ENCODE data around the gene ZFP64.

ZFP64 gene

DNA sequence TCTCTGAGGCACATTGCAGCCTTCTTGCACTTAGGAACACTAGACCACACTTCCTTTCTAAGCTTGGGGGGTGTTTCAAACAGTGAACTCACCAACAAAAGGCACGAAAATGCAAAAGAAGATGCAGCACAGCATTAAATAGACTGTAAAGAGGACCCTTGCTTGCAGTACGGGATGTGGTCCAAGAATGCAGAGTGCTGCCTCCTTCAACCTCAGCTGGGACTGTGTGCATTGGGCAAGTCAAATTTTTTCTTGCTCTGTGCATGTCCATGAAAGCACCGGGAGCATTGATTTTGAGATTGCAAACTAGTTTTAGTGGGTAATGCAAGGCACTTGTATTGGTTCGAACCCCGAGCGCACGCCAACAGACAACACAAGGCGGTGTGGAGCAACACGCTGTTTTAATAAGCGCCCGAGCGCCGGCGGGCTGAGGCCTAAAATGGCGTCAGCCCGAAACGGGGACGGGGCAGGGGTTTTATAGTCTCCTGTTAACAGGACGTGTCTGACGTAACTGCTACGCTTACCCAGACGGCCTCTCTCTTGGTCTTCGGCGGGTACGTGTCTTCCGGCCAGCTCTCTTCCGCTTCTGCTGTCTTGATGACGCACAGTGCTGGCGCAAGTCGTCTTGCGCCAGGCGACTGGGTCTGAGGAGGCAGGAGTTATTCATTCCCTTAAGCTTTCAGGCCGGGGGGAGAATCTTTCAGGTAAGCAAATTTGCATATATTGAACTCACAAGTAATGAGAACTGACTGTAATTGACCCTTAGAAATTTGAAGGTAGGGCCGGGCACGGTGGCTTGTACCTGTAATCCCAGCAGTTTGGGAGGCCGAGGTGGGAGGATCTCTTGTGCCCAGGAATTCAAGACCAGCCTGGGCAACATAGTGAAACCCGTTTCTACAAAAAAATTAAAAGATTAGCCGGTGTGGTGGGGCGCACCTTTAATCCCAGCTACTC lies 18.7 kb upstream of the ZFP64 start:
- TF ChIP-seq GATA2 (IDR thresholded peaks at IDR 0.05; ENCODE audit: low read depth, low read length) (no peak), GATA3 (IDR thresholded peaks at IDR 0.05; ENCODE audit: low read depth, low read length) (no peak)

DNA sequence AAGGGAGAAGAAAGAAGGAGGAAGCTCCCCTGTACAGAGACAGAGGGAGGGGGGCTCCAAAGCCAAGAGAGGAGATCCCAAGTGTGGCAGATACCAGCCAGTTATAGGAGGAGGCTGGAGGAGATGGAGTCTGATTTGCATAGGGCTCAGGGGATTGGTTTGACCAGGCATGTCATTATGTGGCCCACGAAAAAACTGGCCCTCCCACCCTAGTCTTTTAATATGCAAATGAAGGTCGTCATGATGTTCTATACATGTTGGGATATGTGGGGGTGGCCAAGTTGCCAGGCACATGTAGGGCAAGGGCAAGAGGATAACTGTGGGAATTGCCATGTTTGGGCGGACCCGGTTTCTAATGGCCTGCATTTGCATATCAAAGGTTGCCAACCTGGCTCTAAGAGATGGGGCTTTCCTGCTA lies 17.6 kb upstream of the ZFP64 start:
- TF ChIP-seq GATA3 (IDR thresholded peaks at IDR 0.05; ENCODE audit: low read depth, low read length) (no peak), GATA2 (IDR thresholded peaks at IDR 0.05; ENCODE audit: low read depth, low read length) (no peak)

DNA sequence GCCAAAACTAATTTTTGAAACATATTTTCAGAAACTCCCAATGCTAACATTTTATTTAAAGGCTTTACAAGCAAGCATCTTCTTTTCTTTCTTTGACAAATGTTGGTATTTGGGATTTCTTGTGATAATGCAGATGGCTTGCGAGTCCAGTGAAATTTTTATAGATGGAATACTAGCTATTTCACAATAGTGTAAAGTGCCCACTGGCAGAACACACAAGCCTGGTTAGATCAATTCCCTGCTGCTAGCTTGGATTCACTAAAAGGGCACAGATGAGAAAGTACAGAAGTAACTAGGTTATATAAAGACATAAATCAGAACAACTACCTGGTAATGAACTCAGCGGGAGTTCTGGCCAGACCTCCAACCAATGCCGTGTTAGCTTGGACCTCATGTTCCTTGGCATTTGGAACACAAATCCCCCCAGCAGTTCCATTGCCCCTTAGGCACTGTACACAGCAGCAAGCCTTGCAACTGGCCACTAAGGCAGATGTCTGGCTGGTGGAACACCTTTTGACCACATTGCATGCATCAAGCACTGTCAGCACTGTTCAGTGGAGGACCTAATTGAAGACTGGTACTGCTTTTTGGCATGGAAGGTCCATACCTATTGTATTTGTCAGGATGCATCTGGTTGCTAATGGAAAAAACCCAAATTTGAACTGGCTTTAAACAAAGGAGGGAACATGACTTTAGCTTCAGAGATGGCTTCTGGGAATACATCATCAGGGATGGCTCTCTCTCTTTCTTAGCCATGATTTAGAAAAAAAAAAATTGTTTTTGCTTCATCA lies 15.6 kb upstream of the ZFP64 start:
- TF ChIP-seq GATA2 (IDR thresholded peaks at IDR 0.05; ENCODE audit: low read depth, low read length) (no peak), GATA3 (IDR thresholded peaks at IDR 0.05; ENCODE audit: low read depth, low read length) (no peak)

DNA sequence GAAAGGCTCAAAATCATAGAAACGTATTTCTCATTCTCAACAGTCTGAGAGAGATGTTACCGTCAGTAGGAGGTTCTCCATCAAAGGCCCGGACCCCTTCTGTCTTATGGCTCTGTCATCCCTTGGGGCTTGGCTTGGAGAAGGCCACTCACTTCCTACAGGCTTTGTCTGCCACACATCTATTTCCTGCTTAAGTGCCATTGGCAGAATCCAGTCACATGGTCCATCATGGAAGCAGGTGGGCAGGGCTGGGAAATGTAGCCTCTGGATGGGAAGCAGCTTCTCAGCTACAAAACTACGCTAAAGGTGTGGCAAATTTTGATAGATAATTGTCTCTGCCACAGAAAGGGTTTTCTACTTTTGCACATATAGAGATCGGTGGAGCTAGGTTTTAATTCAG lies 12.6 kb upstream of the ZFP64 start:
- no peak for TF ChIP-seq GATA3 (IDR thresholded peaks at IDR 0.05; ENCODE audit: low read depth, low read length)

DNA sequence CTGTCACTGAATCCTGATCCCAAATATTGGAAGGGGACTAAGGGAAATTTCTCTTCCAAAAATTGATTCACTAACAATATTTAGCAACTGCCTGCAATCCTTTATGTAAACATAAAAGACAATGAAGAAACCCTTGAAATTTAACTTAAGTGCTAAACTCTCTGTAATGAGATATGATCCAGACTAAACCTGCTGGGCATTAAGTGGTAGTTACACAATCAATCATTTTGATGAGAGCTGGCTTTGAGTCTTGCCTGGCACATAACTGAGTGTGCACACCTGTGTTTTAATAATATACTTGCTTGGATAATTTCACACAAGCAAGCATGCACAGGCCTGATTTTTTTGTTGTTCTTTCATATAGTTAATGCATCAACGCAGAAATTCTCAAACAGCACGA lies 9.8 kb upstream of the ZFP64 start:
- TF ChIP-seq GATA2 (IDR thresholded peaks at IDR 0.05; ENCODE audit: low read depth, low read length), result no peak
- TF ChIP-seq GATA3 (IDR thresholded peaks at IDR 0.05; ENCODE audit: low read depth, low read length), result no peak

- no peak for TF ChIP-seq GATA3 (IDR thresholded peaks at IDR 0.05; ENCODE audit: low read depth, low read length)
- TF ChIP-seq GATA2 (IDR thresholded peaks at IDR 0.05; ENCODE audit: low read depth, low read length), result no peak
These were observed 9.3 kb upstream of the ZFP64 start for GRCh38 chr20:52200870-52201269.

DNA sequence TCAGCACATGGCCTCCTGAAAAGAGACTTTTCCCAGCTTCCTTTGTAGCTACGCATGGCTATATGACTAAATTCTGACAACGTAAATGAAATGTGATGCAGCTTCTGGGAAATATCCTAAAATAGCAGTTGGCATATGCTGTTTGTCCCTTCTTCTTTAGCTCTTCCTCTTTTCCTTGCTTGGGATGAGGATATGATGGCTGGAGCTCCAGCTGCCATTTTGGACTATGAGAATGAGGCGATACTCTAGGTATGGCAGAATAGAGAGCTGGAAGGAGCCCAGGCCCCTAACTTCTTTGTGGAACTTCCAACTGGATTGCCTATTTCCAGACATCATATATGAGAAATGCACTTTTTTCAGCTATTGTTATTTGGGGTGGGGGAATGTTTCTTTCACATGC lies 5.3 kb upstream of the ZFP64 start:
- TF ChIP-seq GATA3 (IDR thresholded peaks at IDR 0.05; ENCODE audit: low read depth, low read length) (no peak), GATA2 (IDR thresholded peaks at IDR 0.05; ENCODE audit: low read depth, low read length) (no peak)

DNA sequence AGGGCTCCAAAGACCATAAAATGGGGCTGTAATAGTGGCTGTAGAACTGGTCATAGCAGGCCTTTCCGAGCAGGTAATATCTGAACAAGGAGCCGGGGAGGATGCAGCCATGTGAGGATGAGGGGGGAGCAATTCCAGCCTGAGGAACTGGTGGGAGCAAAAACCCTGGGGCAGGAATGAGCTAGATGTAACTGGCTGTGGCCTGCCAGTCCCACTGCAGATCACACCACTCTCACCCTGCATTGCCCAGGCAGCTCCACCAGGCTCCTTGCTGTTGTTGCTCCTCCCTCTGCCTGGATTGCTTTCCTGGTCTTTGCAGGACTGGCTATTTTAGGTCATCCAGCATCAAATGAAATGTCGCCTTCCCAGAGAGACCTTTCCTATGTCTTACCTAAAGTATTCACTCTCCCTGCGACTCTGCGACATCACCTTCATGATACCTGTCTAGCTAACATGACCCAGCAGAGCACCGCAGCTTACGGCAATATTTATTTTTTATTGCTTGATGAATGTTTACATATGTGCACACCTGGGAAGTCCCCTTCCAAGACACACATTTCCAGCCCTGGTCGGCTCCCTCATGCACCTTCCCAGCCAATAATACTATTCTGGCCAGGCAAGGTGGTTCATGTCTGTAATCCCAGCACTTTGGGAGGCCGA lies 2.4 kb upstream of the ZFP64 start:
- TF ChIP-seq GATA2 (IDR thresholded peaks at IDR 0.05; ENCODE audit: low read depth, low read length), result no peak
- TF ChIP-seq GATA3 (IDR thresholded peaks at IDR 0.05; ENCODE audit: low read depth, low read length), result no peak

DNA sequence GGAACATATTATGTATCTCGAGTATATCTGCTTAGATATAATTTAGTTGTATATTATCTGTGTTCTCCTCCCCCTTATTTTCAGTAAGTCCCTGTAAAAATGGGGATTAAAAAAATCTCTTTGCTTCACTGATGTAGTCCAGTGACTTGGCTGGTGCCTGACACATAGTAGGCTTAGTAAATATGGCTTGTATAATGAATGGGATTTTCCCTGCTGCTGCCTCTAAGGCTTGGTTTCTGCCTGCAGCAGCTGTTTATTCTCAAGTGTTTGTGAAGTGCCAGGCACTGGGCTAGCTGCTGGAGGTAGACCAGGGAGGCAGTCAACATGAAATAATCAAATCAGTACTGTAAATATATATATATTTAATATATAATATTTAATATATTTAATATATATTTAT lies 1.6 kb upstream of the ZFP64 start:
- no peak for TF ChIP-seq GATA3 (IDR thresholded peaks at IDR 0.05; ENCODE audit: low read depth, low read length)
- TF ChIP-seq GATA2 (IDR thresholded peaks at IDR 0.05; ENCODE audit: low read depth, low read length), result no peak

DNA sequence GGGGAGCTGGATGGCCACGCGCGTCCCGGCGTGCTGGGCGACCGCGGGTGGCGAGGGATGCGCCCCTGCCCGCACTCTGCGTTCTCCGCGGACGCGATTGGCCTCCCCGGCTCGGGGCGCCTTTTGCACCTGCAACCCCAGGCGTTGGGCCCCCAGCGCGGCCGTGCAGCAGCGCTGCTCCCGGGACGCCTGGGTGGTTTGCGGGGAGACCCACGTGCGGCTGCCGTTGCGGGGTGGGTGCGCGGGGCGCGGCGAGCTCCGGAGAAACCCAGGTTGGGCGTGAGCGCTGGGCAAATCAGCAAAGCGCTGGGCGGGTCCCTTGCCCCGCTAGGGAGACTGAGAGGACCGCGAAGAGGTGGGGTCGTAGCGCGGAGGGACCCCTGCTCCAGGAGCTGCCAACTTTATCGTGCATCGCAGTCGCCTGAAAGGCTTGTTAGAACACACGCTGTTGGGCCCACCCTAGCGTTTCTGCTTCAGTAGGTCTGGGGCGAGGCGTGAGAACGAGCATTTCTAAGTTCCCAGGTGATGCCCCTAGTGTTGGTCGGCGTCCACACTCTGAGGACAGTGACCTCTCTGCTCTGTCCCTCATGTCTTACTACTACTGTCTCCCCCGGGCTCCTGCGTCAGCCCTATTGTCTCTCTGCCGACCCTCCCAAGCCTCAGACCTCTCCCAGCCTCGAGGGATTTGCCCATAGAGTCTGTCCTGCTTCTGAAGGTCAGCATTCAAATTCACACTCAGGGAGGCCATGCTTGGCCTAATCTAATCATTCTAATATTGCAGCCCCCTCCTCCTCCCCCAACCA lies 538 bp upstream of the ZFP64 start:
- TF ChIP-seq GATA2 (IDR thresholded peaks at IDR 0.05; ENCODE audit: low read depth, low read length) (no peak), GATA3 (IDR thresholded peaks at IDR 0.05; ENCODE audit: low read depth, low read length) (no peak)

GRCh38 chr20:52190437-52191131 lies 995 bp downstream of the ZFP64 start:
- no peak for TF ChIP-seq GATA2 (IDR thresholded peaks at IDR 0.05; ENCODE audit: low read depth, low read length)
- TF ChIP-seq GATA3 (IDR thresholded peaks at IDR 0.05; ENCODE audit: low read depth, low read length), result no peak

GRCh38 chr20:52181766-52182165 lies 9.8 kb downstream of the ZFP64 start:
- TF ChIP-seq GATA2 (IDR thresholded peaks at IDR 0.05; ENCODE audit: low read depth, low read length) (no peak), GATA3 (IDR thresholded peaks at IDR 0.05; ENCODE audit: low read depth, low read length) (no peak)
